Gastroesophageal sphincter (tissue), 3 donors: Measurements from ENCODE around the gene RFLNA.

Source experiments
- EP300 ChIP-seq: sonication (generic); formaldehyde crosslinking; IDR thresholded peaks from one replicate; pipeline ENCODE4 v1.6.1; 2017; ENCODE audit warnings: antibody characterized with exemption, mild to moderate bottlenecking
- POLR2AphosphoS5 ChIP-seq: sonication (generic); formaldehyde crosslinking; IDR thresholded peaks from one replicate; pipeline ENCODE4 v1.6.1; 2017; ENCODE audit warnings: antibody characterized with exemption
- TF ChIP-seq, protein P1 (sequence below), 4 experiments: fragments of 200-600 bp in 2 of 4; fragments of 450-650 bp in 2 of 4; sonication (generic) in 1 of 4; IDR thresholded peaks; one replicate each; pipeline ENCODE4 v1.5.1; 2017 to 2019; ENCODE audit warnings: antibody characterized with exemption in 4 of 4, mild to moderate bottlenecking in 2 of 4, moderate library complexity in 2 of 4

GRCh38 chr12:124259154-124260066 lies 35.5 kb upstream of the RFLNA start:
- TF ChIP-seq, protein P1, sequence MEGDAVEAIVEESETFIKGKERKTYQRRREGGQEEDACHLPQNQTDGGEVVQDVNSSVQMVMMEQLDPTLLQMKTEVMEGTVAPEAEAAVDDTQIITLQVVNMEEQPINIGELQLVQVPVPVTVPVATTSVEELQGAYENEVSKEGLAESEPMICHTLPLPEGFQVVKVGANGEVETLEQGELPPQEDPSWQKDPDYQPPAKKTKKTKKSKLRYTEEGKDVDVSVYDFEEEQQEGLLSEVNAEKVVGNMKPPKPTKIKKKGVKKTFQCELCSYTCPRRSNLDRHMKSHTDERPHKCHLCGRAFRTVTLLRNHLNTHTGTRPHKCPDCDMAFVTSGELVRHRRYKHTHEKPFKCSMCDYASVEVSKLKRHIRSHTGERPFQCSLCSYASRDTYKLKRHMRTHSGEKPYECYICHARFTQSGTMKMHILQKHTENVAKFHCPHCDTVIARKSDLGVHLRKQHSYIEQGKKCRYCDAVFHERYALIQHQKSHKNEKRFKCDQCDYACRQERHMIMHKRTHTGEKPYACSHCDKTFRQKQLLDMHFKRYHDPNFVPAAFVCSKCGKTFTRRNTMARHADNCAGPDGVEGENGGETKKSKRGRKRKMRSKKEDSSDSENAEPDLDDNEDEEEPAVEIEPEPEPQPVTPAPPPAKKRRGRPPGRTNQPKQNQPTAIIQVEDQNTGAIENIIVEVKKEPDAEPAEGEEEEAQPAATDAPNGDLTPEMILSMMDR (IDR thresholded peaks at IDR 0.05), result no peak
- TF ChIP-seq POLR2AphosphoS5 (no peak), EP300 (no peak)
